ENCODE measurements around the gene ATP9A.
"Not testable (repeated sequence)": the region's sequence is repeated elsewhere in the genome, so short reads cannot be mapped to it uniquely, and the experiment has no call there.

ATP9A gene, protein sequence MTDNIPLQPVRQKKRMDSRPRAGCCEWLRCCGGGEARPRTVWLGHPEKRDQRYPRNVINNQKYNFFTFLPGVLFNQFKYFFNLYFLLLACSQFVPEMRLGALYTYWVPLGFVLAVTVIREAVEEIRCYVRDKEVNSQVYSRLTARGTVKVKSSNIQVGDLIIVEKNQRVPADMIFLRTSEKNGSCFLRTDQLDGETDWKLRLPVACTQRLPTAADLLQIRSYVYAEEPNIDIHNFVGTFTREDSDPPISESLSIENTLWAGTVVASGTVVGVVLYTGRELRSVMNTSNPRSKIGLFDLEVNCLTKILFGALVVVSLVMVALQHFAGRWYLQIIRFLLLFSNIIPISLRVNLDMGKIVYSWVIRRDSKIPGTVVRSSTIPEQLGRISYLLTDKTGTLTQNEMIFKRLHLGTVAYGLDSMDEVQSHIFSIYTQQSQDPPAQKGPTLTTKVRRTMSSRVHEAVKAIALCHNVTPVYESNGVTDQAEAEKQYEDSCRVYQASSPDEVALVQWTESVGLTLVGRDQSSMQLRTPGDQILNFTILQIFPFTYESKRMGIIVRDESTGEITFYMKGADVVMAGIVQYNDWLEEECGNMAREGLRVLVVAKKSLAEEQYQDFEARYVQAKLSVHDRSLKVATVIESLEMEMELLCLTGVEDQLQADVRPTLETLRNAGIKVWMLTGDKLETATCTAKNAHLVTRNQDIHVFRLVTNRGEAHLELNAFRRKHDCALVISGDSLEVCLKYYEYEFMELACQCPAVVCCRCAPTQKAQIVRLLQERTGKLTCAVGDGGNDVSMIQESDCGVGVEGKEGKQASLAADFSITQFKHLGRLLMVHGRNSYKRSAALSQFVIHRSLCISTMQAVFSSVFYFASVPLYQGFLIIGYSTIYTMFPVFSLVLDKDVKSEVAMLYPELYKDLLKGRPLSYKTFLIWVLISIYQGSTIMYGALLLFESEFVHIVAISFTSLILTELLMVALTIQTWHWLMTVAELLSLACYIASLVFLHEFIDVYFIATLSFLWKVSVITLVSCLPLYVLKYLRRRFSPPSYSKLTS

DNA sequence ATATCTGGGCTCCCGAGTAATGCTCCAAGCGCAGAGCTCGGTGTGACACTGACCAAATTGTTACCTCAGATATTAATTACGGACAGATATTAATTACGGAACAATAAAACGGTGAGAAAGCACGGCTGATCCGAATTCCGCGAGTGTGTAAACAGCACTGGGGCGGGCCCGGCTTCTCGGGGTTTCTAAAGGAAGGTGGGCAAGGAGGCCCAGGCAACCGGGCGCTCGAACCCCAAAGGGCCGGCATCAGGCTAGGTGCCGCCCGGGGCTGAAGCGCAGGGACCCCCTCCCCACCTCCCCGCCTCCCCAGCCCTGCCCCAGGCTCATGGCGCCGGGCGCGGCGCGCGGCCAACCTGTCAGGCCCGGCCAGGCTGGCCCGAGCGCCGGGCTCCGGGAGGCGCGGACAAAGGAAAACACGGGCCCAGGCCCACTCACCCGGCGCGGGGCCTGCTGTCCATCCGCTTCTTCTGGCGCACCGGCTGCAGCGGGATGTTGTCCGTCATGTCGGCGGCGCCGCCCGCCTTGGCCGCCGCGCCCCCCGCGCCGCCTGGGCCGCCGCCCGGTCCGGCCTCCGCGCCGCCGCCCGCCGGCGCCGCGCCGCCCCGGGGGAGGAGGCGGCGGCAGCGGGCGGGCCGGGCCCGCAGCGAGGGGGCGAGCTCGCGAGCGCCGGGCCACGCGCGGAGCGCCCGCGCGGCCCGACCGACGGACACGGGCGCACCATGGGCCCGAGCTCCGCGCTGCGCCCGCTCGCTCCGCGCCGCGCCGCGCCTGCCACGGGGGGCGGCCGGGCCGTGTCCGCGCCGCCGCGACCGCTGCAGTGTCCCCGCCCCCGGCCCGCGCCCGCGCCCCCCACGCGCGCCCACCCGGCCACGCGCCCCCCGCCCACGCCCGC lies at the start of gene ATP9A:
Gene ATP9A (minus strand): TSS at position 524 of the 892 bp plus-strand sequence. CDS start 21 bp downstream, at position 503.
- peak in 28 of 51 donors; percentile 9 to 67 (median 29) for DNase-seq

DNA sequence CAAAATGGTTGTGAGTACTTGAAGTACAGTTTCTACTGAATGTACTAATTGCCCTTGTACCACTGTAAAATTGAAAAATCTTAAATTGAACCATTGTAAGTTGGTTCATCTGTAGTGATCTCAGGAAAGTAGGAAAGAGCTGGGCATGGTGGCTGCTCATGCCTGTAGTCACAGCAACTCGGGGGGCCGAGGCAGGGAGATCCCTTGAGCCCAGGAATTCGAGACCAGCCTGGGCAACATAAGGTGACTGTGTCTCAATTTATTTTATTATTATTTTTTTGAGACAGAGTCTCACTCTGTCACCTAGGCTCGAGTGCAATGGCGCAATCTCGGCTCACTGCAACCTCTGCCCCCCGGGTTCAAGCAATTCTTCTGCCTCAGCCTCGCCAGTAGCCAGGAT lies 48.7 kb upstream of the ATP9A start:
- not testable (repeated sequence) for DNase-seq

DNA sequence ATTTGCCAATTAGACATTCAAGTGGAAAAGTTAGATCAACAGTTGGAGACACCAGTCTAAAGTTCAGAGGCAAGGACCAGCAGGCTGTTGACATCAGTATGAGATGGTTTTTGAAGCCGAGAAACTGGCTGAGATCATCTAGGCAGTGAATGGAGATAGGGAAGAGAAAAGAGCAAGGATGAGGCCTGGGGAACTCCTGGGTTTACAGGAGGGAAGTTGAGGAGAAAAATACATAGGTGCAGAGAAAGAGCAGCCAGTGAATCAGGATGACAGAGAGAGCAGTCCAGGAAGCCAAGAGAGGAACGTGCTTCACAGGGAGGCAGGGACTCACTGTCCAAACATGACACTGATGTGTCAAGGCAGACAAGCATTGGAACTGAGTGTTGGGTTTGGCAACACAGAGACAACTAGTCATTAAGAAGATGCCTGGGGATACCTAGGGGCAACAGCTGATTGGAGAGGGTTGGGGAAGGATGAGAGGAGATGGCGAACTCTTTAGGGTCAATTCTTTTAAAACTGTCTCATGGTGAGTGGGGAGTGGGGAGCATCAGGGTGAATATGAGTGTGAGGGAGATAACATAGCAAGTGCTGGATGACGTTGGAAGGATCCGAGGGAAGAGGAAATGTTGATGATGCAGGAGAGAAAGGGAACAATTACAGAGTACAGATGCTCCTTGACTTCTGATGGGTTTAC lies 47.3 kb upstream of the ATP9A start:
- no peak for DNase-seq

DNA sequence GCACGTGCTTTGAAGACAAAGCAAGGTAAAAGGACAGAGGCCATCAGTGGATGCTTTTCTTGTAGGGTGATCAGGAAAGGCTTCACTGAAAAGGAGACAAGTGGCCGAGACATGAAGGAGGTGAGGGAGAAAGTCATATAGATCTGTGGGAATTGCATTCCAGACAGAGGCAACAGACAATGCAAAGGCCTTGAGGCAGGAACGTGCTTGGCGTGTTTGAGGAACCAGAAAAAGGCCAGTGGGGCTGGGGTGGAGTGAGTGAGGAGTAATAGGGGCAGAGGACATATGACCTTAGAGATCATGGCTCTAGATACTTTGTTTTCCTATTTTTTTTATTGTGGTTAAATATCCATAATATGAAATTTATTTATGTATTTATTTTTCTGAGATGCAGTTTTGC lies 44.7 kb upstream of the ATP9A start:
- DNase-seq = no peak

DNA sequence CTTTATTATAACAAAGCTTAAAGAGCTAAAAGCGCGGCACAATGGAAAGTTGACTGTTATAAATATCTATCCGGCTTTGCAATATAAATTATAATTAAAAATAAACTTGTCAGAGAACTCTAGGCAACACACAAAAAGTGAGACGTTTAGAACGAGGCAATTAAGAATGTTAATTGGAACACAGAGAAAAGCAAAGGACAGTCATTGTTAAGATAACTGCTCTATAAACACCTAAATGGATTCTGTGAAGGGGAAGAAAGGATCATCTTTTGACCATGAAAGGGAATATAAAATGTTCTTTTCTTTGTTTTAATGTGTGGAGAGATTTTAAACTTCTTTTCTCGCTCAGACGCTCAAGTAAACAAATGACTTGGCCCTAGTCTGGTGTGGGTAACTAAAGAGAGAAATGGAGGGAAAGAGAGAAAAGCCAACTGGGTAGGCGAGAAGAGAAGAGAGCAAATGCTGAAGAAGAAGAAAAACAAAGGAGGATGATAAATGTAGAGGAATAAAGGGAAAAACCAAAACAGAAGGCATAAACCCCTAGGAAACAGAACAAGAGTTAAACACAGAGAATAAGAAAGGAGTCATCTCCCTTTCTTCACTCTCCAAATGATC lies 43.4 kb upstream of the ATP9A start:
- no peak for DNase-seq

DNA sequence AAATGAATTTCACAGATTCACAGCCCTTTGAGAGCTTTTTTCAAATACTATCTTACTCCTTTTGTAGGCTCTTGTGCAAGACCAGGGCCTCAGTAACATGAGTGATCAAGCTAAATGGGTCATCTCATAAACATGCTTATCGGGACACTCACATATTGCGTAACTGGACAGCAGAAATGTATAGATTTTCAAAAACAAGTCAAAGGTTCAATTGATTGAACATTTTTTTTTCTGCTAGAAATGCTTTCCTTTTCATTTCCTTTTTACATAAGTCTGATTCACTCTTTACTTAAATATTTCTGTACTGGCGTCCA lies 42.8 kb upstream of the ATP9A start:
- DNase-seq = no peak

DNA sequence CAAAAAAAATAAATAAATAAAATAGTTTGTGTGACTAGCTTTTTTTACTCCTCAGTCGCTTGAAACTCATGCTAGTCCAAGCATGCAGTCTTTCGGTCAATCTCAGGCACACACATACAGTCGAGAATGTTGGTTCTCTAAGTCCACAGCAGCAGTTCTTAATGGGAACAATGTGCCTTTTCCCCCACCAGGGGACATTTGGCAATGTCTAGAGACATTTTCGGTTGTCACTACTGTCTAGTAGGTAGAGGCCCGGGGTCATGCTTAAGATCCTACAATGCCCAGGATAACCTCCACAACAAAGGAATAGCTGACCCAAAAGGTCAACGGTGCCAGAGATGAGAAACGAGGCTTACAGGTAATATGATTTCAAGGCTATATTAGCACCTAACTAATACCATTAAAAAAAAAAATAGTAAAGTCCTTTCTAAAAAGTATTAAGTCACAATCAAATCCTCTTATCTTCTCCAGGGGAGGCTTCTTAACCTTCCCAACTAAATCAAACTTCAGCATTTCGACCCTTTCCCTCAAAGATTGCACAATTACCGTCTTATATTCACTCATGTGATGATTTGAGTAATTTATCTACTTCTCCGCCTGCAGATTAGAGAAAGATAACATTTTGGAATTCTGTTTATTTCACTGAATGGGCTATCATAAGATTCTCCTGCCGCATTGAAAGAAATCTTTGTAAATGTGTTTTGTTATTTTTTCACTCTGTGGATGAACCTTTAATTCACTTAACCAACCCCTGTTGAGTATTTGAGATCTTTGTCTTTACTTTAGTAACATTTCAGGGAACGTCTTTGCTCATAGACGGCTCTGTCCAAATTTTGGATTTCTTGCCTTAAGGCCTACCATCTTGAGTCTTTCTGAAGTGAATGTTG lies 42.2 kb upstream of the ATP9A start:
- DNase-seq = no peak

DNA sequence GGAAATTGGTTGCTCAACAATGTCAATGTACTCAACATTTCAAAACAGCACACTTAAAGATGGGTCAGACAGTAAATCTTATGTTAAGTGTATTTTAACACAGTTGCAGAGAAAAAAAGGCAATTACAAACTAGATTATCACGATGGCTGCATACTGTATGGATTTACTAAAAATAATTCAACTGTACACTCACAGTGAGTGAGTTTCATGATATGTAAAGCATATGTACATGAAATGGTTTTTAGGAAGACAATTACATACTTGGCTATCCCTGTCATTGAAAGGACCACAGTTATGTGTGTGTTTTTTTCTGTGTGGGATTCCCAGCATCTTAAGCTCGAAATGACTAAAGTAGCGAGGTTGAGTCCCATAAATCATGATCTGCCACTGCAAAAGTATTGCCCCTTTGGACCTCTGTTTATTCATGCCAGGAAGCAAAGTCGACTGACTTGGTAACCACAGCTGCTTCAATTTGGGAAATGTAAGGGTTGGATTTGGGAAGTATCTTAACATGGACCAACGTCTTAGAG lies 39.6 kb upstream of the ATP9A start:
- no peak for DNase-seq

DNA sequence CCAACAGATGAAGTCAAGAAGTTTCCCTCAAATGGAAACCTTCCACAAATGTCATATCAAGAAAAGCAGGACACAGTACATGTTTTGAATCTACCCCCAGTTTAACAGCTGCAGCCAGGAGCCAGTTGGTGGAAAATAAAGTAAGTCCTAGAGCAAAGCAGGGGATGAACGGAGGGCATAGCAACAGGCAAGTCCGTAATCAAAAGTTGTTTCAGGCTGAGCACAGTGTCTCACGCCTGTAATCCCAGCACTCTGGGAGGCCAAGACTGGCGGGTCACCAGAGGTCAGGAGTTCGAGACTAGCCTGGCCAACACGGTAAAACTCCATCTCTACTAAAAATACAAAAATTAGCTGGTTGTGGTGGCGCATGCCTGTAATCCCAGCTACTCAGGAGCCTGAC lies 36.6 kb upstream of the ATP9A start:
- no peak for DNase-seq

DNA sequence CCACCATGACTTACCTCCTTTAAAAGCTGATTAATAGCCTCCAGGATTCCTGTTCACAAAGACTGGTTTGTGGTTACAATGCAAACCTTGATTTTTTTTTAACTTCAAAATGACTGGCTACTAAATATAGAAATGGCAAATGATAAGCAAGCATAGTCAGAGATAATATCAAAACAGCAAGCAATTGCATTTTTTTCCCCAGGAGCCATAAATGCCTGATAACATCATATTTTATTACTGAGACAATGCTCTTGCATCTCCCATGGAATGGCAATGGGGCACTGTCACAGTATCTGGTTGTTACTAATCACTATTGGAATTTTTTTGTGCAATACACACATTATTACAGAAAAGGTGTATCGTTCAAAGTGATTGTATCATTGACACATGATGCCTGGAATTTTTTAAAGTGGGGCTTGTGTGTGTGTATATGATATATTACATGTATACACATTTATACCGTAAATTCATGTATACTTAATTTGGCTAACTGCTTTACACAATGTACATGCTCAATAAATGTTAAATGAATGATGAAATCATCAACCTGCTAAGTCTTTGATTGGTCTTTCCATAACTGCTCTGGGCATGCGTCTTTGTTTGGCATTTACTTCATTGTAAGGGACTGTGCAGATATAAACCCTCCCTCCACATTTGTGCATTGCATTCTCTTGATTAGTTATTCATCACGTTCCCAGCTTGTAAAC lies 35.1 kb upstream of the ATP9A start:
- DNase-seq = no peak

DNA sequence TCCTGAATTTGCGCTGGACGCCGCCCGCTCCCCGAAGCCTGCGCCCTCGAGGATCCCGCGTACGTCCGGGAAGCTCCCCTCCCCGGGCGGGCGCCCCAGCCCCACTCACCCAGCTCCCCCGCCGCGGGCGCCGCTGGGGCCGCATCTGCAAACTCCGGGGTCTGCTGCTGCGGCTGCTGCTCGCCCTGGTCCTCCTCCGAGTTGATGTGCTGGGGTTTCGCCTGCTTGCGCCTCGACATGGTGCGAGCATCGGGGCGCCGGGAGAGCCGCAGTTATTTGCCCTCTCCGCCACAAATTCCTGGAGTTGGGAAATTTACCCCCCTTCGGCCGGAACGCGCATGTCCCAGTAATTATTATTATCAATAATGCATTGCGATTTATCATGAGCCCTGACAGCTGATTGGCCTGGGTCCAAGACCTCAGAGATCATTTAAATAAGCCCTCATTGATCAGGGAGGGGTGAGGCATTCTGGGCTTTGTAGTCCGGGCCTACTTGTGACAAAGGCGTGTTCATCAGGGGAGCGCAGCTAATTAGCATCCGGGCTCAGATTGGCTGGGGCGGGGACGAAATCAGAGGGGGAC lies 34.1 kb upstream of the ATP9A start, which contains the start of gene SALL4:
Gene SALL4 (minus strand): TSS at position 352 of the 582 bp plus-strand sequence. CDS start 113 bp downstream, at position 239.
- no peak for DNase-seq

DNA sequence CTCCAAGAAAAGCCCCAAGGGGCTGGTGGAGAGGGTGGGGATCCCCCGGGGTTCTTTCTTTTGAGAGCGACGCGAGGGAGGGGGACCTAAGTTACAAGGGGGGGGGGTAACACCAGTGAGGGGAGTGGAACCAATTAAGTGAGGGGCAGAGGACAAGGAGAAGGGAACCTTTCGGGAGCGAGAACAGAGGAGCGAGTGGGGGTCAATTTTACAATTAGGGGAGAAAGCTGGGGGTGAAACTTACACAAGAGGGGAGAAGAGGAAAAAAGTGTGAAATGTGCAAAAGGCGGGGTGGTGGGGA lies 33.6 kb upstream of the ATP9A start:
- DNase-seq = no peak

DNA sequence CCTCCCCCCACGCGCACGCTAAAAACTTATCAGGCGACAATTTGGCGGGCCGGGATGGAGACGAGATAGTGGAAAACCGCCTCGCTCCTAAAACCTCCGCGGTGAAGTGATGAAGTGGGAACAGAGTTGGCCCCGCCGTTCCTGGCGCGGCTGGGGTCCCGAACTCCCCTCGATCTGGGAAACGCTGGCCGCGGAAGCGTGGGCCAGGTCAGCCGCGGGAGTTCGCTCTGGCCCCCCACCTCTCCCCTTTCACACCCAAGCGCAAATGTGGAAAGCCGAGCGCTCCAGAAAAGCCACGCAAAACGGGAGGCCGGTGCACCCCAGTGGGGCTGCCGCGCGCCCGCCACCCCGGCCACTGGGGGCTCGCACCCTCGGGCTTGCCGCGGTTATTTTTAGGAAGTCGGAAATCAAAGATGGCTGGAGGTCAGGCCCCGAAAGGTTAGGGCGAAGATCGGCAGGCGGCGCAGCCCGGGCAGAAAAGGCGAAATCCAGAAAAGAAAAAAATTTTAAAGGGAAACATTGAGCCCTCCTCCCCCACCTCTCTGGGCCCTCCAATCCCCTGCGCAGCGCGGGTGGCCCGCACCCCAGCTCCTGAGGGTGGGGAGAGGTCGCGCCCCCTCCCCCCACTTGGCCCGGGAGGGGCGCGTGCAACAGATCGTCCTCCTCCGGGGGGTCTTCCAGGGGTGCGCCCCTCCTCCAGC lies 33.1 kb upstream of the ATP9A start:
- no peak for DNase-seq

DNA sequence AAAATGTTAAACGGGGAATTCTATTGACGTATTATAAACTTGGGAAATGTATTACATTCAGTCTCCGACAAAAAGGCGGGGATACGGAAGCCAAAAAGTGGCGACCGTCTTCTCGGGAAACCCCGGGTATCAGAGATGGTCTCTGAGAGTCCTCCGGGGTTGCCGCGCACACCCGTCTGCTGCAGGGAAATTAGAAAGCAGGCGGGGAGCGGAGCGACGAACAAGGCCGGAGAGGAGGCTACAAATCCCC lies 32.6 kb upstream of the ATP9A start:
- DNase-seq = no peak

DNA sequence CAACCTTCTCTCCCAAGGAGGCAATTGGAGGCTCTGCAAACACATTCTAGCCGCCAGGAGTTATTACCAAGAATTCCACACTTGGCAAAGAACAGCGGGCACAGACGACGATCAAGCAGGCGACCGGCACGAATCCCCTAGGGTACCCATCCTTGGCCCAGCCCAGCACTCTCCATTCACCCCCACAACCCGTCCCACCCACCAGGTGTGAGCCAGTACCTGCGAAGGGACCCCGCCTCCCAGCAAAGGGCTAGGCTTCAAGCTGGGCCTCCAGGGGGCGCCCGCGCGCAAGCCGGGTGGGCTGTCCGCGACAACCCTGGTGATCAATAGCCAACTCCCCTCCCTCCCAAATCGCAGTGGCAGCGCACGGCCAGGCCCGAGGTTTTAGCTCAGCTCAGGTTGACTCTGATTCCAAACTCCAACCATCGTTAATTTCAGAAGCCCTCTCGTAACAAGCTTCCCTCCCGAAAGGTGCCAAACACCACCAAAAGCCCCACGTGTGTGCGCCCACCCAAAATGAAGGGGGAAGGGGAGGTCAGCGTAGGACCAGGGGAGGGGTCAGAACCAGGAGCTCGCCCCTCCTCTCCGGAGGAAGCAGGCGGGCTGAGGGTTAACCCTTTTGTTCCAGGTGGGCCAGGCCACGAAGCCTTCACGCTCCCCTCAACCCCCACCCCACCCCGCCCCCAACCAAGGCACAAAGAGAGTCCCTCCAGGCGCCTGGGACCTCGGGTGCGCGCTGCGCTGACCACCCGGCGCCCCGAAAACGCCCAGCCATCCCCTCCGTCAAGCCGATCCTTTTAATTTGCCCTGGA lies 32.1 kb upstream of the ATP9A start:
- DNase-seq = peak in 34 of 51 donors; percentile 4 to 73 (median 23)

DNA sequence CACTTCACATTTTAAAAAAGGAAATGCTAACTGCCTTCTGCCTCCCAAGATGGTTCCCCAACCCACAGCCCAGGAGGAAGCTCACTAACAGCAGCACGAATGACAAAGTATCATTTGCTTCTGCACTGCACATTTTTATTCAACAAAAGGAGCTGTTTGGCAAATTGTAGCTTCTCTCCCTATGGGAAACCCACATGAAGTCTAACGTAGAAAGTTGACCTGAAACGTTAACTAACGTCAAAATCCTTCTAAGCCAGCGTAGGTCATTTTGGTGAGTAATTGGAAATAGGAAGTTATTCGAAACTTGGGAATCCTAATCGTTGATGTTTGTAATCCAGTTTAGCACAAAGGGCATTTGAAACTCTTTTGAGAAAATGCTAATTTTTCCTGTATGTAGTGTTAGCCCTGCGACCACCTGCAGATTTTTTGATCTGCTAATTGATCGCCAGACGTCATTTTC lies 31.2 kb upstream of the ATP9A start:
- DNase-seq = no peak

All from hypothalamus (tissue), 51 donors.